GM12891 (cell line): Measurements from ENCODE around the gene TRPT1.

Experiments
- POLR2A ChIP-seq: IDR thresholded peaks from 2 replicates; pipeline ENCODE4 v1.6.1; 2011; ENCODE audit warnings: low read depth, low read length, control low read depth
- POLR2AphosphoS5 ChIP-seq: IDR thresholded peaks from 2 replicates; pipeline ENCODE4 v1.6.1; 2011; ENCODE audit warnings: low read depth, low read length, control low read depth
- TAF1 ChIP-seq: IDR thresholded peaks from 2 replicates; pipeline ENCODE4 v1.6.1; 2011; ENCODE audit warnings: low read depth, low read length, control low read depth

DNA sequence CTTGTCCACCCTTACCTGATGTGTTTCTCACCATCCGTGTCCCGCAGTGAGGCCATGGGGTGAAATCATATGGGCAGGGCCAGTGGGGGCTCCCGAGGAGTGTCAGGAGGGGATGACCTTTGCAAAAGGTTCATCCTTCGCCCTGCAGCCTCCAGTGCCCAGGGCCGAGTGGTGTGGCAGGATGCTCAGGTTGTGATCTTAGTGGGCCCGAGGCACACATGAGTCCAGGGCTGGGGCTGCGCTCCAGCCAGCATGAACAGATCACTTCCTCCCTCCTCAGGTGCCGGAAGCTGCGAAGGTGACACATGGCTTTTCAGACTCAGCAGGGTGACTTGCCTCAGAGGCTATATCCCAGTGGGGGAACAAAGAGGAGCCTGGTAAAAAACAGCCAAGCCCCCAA is 12.1 kb upstream of the TRPT1 start:
- TF ChIP-seq POLR2A (peak; percentile 54; the same call in 1 of the 2 replicates), POLR2AphosphoS5 (no peak), TAF1 (no peak)
